G401.6 (cell line): ENCODE results near the gene NFIA.

Experiments used
- FAIRE-seq: peaks from 2 replicates; lab custom pipeline; 2012; peaks lifted over from hg19 to GRCh38; lab: Jason Lieb, UNC

Gene NFIA

DNA sequence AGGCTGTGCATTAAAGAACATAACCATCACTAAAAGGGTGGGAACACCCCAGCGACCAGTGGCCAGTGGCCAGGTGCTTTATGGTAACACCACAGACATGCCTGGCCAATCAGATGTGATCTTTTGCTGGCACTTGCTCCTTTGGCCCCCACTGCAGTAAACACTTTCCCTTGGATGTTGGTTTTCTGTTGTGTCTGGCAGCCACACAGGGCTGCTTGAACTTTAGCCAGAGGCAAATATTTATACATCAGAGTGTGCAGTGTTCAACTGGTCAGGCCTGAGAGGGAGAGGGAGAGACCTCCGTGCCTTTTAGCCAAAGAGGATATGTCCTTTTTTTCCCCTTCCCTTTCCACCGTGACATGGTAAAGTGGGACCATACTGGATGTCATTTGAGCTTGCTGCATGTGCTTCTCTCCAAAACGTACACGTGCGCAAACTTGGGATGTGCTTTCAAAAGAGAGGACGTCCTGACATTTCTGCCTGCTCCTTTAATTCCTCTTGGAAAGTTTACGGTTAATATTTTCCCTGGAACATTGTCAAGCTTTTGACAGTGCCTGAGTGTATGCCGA, 101.2 kb downstream of the NFIA start:
- FAIRE-seq = no peak

- no peak for FAIRE-seq
Measured at GRCh38 chr1:61184040-61184713, 101.8 kb downstream of the NFIA start.

- no peak for FAIRE-seq
Measured at GRCh38 chr1:61184714-61185106, 102.3 kb downstream of the NFIA start.

DNA sequence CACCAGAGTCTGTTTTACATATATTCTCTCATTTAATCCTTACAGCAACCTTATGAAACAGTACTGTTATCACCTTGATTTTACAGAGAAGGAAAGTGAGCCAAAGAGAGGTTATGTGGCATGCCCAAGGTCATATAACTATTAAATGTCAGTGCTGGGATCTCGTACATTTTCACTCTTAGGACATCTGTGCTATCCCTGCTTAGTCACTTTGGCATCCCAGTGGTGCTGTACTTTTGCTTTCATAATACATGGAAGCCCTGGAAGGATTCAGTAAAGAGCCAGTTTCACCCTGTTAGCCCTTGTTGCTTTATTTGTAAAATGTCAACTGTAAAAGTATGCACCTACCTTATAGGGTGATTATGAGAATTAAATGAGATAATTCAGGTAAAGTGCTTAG, 104.4 kb downstream of the NFIA start:
- FAIRE-seq = no peak

GRCh38 chr1:61187352-61188086, 105.2 kb downstream of the NFIA start:
- no peak for FAIRE-seq

- FAIRE-seq = no peak
Measured at GRCh38 chr1:61190153-61190552, 107.8 kb downstream of the NFIA start.

DNA sequence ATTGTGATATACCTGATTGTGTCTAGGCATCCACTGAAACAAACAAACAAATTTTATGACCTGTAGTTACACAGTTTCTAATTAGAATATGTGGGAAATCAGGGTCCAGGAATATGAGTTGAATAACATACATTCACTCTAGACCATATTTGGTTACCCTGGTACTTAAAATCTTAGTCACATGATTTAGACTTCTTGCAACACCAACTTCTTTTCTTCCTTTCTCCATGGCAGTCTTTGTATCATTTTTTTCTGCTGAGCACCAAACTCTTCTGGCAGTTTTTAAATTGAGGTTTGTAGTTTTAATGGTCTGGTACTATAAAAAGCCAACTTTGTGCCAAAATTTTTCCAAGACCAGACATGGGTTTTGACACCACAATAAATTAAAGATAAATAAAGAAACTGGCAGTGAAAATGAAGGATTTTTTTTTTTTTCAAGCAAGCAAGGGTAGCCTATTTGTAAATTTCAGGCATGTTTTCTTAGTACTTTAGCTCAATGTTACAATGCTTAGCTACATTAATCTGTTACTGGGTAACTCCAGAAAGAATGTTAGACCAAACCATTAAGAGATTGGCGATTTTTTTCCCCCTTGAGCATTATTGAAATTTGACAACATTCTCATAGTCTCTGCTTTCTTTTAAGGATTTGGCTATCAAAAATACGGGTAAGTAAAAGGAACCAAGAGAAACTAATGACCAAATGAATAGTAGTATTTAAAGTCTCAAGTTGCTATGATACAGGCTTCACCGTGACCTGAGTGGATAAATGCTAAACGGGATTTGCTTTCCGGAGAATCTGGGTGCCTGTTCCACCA, 108.5 kb downstream of the NFIA start:
- FAIRE-seq = no peak

GRCh38 chr1:61191433-61191720, 109.0 kb downstream of the NFIA start:
- FAIRE-seq = no peak

DNA sequence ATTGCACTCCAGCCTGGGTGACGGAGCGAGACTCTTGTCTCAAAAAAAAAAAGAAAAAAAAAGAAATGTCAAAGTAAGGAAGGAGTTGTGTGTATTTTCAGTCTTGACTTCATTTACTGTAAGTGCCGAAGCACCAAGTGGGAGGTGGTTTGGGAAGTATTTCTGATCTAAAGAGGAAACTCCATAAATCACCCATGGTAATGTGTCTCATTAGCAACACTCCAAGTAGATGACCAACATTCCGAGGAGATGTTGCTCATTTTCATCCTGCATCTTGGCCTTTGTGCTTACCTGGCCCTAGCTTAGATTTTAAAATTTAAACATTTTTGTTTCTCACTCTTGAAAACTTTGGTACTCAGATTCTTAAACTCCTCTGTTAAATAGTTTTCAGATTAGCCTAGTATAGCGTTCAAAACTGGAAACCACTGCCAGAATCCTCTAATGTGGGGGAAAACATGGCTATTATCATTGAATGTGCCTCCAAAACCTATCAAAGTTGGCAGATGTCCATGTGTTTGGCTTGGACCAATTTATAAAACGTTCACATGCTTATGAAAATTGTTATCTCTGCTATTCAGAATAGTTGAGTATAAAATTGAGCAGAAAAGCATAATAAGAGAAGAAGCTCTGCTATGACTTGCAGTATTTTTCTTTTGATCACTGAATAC, 110.4 kb downstream of the NFIA start:
- FAIRE-seq = no peak

DNA sequence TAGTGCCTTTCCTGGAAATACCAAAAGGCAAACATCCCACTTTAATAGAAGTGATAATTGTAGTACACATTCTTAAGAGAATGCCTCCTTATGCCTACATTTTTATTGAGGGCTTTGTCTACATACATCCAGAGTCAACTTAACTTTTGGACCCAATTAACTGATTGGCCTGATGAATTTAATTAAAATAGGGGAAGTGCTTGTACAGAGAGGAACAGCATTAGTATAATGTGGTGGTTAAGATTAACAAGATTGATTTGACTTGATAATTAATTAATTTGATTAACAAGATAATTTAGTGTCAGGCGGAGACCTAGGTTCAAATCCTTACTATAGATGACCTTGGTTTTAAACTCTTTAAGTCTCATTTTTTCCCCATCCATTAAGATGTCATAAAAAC, 111.4 kb downstream of the NFIA start:
- no peak for FAIRE-seq

- FAIRE-seq = no peak
Measured at GRCh38 chr1:61198554-61198953, 116.2 kb downstream of the NFIA start.

DNA sequence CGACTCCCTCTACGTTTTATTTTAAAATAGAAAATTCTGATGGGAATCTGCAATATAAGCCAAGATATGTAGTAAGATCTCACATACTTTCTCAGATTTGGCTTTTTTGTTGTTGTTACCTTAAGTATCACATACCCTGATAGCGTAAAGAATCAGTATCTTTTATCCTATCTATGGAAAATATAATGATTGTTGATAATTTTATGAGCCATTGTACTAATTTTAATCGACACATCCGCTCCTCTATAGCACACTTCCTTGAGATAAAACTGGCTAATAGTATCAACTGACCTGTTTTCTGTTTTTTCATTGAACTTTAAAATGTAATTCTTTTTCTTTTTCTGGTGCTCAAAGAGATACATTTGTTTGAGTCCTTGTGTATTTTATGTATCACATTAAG, 118.7 kb downstream of the NFIA start:
- no peak for FAIRE-seq

GRCh38 chr1:61202854-61203598, 120.7 kb downstream of the NFIA start:
- FAIRE-seq = no peak

GRCh38 chr1:61204528-61204927, 122.2 kb downstream of the NFIA start:
- FAIRE-seq = no peak

DNA sequence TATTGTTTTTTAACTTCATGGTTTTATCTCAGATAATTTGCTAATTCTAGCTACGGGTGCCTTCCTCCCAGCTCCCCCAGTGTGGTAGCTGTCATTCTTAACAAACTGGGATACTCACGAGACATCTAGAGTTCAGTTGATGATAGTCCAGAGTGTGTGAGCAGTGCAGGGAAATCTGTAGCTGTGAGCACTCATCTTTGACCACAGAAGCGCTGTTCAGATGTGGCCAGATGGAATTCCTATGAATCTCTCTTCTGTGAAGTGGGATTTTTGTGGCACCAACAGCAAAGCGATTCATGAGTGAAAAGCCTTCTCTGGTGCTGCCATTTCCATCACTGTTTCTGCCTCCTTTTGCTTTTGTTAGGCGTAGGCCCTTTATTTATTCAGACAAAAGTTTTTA, 125.1 kb downstream of the NFIA start:
- FAIRE-seq = no peak

- no peak for FAIRE-seq
Measured at GRCh38 chr1:61208172-61208571, 125.8 kb downstream of the NFIA start.

DNA sequence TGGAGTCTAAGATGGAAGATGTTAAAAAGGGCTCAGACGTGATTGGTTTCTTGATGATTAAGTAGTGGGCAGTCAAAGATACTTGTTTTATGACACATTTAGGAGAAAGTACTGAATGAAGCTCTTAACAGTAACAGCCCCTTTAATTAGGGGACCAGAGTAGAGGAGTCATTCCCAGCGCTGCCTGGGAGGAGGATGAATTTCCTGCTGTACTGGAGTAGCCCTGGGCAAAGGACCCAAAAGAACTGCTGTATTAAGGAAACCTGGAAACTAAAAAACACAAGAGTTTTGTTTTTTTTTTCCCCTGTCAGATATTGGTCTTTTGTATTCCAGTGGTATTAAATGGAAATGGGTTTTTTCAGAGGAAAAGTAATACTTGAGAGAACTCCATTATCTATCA, 126.5 kb downstream of the NFIA start:
- no peak for FAIRE-seq

DNA sequence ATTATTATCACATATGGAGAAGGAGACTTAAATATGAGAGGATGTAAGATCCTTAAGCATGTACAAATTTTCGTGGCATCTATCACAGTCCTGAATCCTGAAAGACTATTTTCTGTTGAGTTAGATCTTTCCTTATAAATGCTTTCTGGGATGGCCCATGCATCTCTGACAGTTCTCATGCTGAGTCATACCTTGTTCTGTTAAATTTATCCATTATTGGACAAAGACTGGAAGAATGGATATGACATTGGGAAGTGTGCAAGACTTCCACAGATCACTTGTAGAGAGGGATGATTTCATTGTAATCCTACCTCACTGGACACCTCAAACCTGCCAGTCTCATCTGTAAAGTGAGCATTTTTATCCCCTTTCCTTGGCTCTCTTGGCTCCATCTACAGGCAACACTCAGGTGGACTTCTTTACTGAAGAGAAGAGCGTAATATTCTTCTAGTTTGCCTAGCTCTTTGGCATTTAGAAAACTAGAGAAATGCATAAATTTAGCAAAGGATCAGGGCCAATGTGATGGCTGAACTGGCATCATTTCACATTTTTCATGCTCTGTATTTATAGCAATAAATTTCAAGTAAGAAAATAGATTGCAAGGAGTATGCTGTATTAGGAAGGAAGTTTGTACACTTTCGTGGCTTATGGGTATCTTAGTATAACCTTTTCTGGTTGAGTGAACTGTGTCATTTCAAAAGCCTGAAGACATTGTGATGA, 128.2 kb downstream of the NFIA start:
- FAIRE-seq = no peak

GRCh38 chr1:61213245-61214011, 131.1 kb downstream of the NFIA start:
- no peak for FAIRE-seq

- no peak for FAIRE-seq
Measured at GRCh38 chr1:61215119-61215518, 132.8 kb downstream of the NFIA start.
